GM18517 (cell line): ENCODE results near the gene EFEMP1.

Experiments used
- ATAC-seq: cut with Tn5 transposase; IDR thresholded peaks from one replicate; pipeline ENCODE4 v1.9.1; 2021; ENCODE audit warnings: mild to moderate bottlenecking, moderate library complexity; ENCODE audit not compliant: unreplicated experiment

Gene EFEMP1

GRCh38 chr2:55901322-55901721 lies 22.3 kb downstream of the EFEMP1 start:
- ATAC-seq = no peak

GRCh38 chr2:55899881-55900280 lies 23.7 kb downstream of the EFEMP1 start:
- no peak for ATAC-seq

GRCh38 chr2:55898386-55899040 lies 25.1 kb downstream of the EFEMP1 start:
- ATAC-seq = no peak

GRCh38 chr2:55896633-55897032 lies 26.9 kb downstream of the EFEMP1 start:
- ATAC-seq = no peak

GRCh38 chr2:55894720-55895119 lies 28.9 kb downstream of the EFEMP1 start:
- ATAC-seq = no peak

- no peak for ATAC-seq
Measured at GRCh38 chr2:55891671-55892094, 31.9 kb downstream of the EFEMP1 start.

GRCh38 chr2:55888936-55889335 lies 34.6 kb downstream of the EFEMP1 start:
- ATAC-seq = no peak

GRCh38 chr2:55887901-55888624 lies 35.5 kb downstream of the EFEMP1 start:
- ATAC-seq = no peak

- no peak for ATAC-seq
Measured at GRCh38 chr2:55887351-55887750, 36.2 kb downstream of the EFEMP1 start.

- ATAC-seq = no peak
Measured at GRCh38 chr2:55885944-55886281, 37.7 kb downstream of the EFEMP1 start.

- ATAC-seq = no peak
Measured at GRCh38 chr2:55885127-55885943, 38.2 kb downstream of the EFEMP1 start.

GRCh38 chr2:55883829-55884228 lies 39.8 kb downstream of the EFEMP1 start:
- ATAC-seq = no peak

GRCh38 chr2:55883357-55883756 lies 40.2 kb downstream of the EFEMP1 start:
- no peak for ATAC-seq

GRCh38 chr2:55882954-55883353 lies 40.6 kb downstream of the EFEMP1 start:
- no peak for ATAC-seq

- ATAC-seq = no peak
Measured at GRCh38 chr2:55880416-55881143, 43.0 kb downstream of the EFEMP1 start.

- no peak for ATAC-seq
Measured at GRCh38 chr2:55879976-55880375, 43.6 kb downstream of the EFEMP1 start.

GRCh38 chr2:55877087-55877436 lies 46.5 kb downstream of the EFEMP1 start:
- ATAC-seq = no peak

- no peak for ATAC-seq
Measured at GRCh38 chr2:55876429-55877086, 47.0 kb downstream of the EFEMP1 start.

- no peak for ATAC-seq
Measured at GRCh38 chr2:55875434-55876135, 48.0 kb downstream of the EFEMP1 start.

- no peak for ATAC-seq
Measured at GRCh38 chr2:55874338-55874737, 49.2 kb downstream of the EFEMP1 start.
